ENCODE results near the gene SIGLEC8. TPM values are rescaled to one million over a fixed set of nuclear protein-coding genes. Genes with fewer than 3 reads are reported as not detected.

Gene SIGLEC8
- total RNA-seq, 1 donor from 2014 or later: not detected

- Mint-ChIP-seq H3K4me1 (ENCODE audit: unreplicated experiment) (peaks cover 13% of the 10 kb centered on the region), H3K27me3 (ENCODE audit: unreplicated experiment) (peaks cover 5% of the 10 kb centered on the region), H3K4me3 (ENCODE audit: unreplicated experiment) (no peak overlapping the region), H3K27ac (ENCODE audit: unreplicated experiment) (no peak overlapping the region), H3K36me3 (ENCODE audit: low read depth, unreplicated experiment) (peaks cover 6% of the 10 kb centered on the region), H3K9me3 (ENCODE audit: unreplicated experiment) (no peaks in the 10 kb centered on the region)
- no peak for TF ChIP-seq CTCF (IDR thresholded peaks at IDR 0.05; ENCODE audit: unreplicated experiment)
- no peak for DNase-seq (ENCODE audit: low spot score)
These were observed 748 bp upstream of the SIGLEC8 start for GRCh38 chr19:51458899-51459505.

- no peak for DNase-seq (ENCODE audit: low spot score)
- no peak for TF ChIP-seq CTCF (IDR thresholded peaks at IDR 0.05; ENCODE audit: unreplicated experiment)
- peaks cover 6% of the 10 kb centered on the region for H3K36me3 Mint-ChIP-seq (ENCODE audit: low read depth, unreplicated experiment)
- H3K9me3 Mint-ChIP-seq (ENCODE audit: unreplicated experiment): no peaks in the 10 kb centered on the region
- no peak overlapping the region for H3K27ac Mint-ChIP-seq (ENCODE audit: unreplicated experiment)
- H3K4me1 Mint-ChIP-seq (ENCODE audit: unreplicated experiment): peaks cover 13% of the 10 kb centered on the region
- no peak overlapping the region for H3K4me3 Mint-ChIP-seq (ENCODE audit: unreplicated experiment)
- peaks cover 5% of the 10 kb centered on the region for H3K27me3 Mint-ChIP-seq (ENCODE audit: unreplicated experiment)
These were observed 772 bp downstream of the SIGLEC8 start for GRCh38 chr19:51457351-51458013.

GRCh38 chr19:51456541-51457290 lies 1.5 kb downstream of the SIGLEC8 start:
- Mint-ChIP-seq H3K36me3 (ENCODE audit: low read depth, unreplicated experiment) (peaks cover 9% of the 10 kb centered on the region), H3K9me3 (ENCODE audit: unreplicated experiment) (no peaks in the 10 kb centered on the region), H3K4me3 (ENCODE audit: unreplicated experiment) (no peak overlapping the region), H3K4me1 (ENCODE audit: unreplicated experiment) (peaks cover 13% of the 10 kb centered on the region), H3K27ac (ENCODE audit: unreplicated experiment) (no peak overlapping the region), H3K27me3 (ENCODE audit: unreplicated experiment) (peaks cover 5% of the 10 kb centered on the region)
- DNase-seq (ENCODE audit: low spot score): no peak
- TF ChIP-seq CTCF (IDR thresholded peaks at IDR 0.05; ENCODE audit: unreplicated experiment): no peak

GRCh38 chr19:51450730-51451307 lies 7.4 kb downstream of the SIGLEC8 start:
- DNase-seq (ENCODE audit: low spot score): no peak
- no peak overlapping the region for H3K27ac Mint-ChIP-seq (ENCODE audit: unreplicated experiment)
- peaks cover 6% of the 10 kb centered on the region for H3K36me3 Mint-ChIP-seq (ENCODE audit: low read depth, unreplicated experiment)
- no peak for TF ChIP-seq CTCF (IDR thresholded peaks at IDR 0.05; ENCODE audit: unreplicated experiment)
- H3K27me3 Mint-ChIP-seq (ENCODE audit: unreplicated experiment): peaks cover 1% of the 10 kb centered on the region
- H3K4me1 Mint-ChIP-seq (ENCODE audit: unreplicated experiment): peaks cover 8% of the 10 kb centered on the region
- H3K4me3 Mint-ChIP-seq (ENCODE audit: unreplicated experiment): no peak overlapping the region
- H3K9me3 Mint-ChIP-seq (ENCODE audit: unreplicated experiment): peaks cover 8% of the 10 kb centered on the region
